ENCODE measurements around the gene TBC1D19.

TBC1D19 gene

GRCh38 chr4:26700110-26700509, 116.2 kb downstream of the TBC1D19 start:
- Histone ChIP-seq H3K9me3 (ENCODE audit: control insufficient read depth, insufficient read depth, low read length) (no peaks in the 10 kb centered on the region), H3K4me3 (ENCODE audit: low read length) (no peak overlapping the region), H3K4me2 (ENCODE audit: low read length) (no peak overlapping the region), H3K36me3 (ENCODE audit: control insufficient read depth, low read length) (no peaks in the 10 kb centered on the region), H3F3A (ENCODE audit: control insufficient read depth, insufficient read depth) (no peaks in the 10 kb centered on the region), H3K27me3 (ENCODE audit: control insufficient read depth, low read length) (no peaks in the 10 kb centered on the region), H3K4me1 (ENCODE audit: control insufficient read depth, low read length) (no peaks in the 10 kb centered on the region), H3K9me2 (replicated peaks; ENCODE audit: control insufficient read depth, low read length) (no peaks in the 10 kb centered on the region), H4K20me1 (ENCODE audit: control insufficient read depth, insufficient read depth, low read depth, low read length) (no peaks in the 10 kb centered on the region), H3K27ac (ENCODE audit: low read depth, low read length) (no peak overlapping the region), H3K79me2 (ENCODE audit: control insufficient read depth, low read length) (no peaks in the 10 kb centered on the region)
- no peak for TF ChIP-seq CTCF (IDR thresholded peaks at IDR 0.05; ENCODE audit: low read depth, low read length, poor library complexity, severe bottlenecking)

GRCh38 chr4:26701095-26701494, 117.2 kb downstream of the TBC1D19 start:
- Histone ChIP-seq H3K9me2 (replicated peaks; ENCODE audit: control insufficient read depth, low read length) (no peaks in the 10 kb centered on the region), H3K27ac (ENCODE audit: low read depth, low read length) (no peak overlapping the region)

GRCh38 chr4:26701786-26702227, 117.9 kb downstream of the TBC1D19 start:
- Histone ChIP-seq H3K36me3 (ENCODE audit: control insufficient read depth, low read length) (no peaks in the 10 kb centered on the region), H3K9me3 (ENCODE audit: control insufficient read depth, insufficient read depth, low read length) (no peaks in the 10 kb centered on the region), H3K4me1 (ENCODE audit: control insufficient read depth, low read length) (no peaks in the 10 kb centered on the region), H3K9me2 (replicated peaks; ENCODE audit: control insufficient read depth, low read length) (no peaks in the 10 kb centered on the region), H3K27me3 (ENCODE audit: control insufficient read depth, low read length) (no peaks in the 10 kb centered on the region), H3K4me3 (ENCODE audit: low read length) (no peak overlapping the region), H4K20me1 (ENCODE audit: control insufficient read depth, insufficient read depth, low read depth, low read length) (no peaks in the 10 kb centered on the region), H3K27ac (ENCODE audit: low read depth, low read length) (no peak overlapping the region), H3K4me2 (ENCODE audit: low read length) (no peak overlapping the region), H3F3A (ENCODE audit: control insufficient read depth, insufficient read depth) (no peaks in the 10 kb centered on the region), H3K79me2 (ENCODE audit: control insufficient read depth, low read length) (no peaks in the 10 kb centered on the region)
- TF ChIP-seq EZH2phosphoT487 (IDR thresholded peaks at IDR 0.05; ENCODE audit: borderline replicate concordance, low read length): no peak
- no peak for TF ChIP-seq CTCF (IDR thresholded peaks at IDR 0.05; ENCODE audit: low read depth, low read length, poor library complexity, severe bottlenecking)

More at GRCh38 chr4:26701095-26701494, 117.2 kb downstream of the TBC1D19 start:
- H3K36me3 ChIP-seq (ENCODE audit: control insufficient read depth, low read length): no peaks in the 10 kb centered on the region
- no peaks in the 10 kb centered on the region for H3K27me3 ChIP-seq (ENCODE audit: control insufficient read depth, low read length)
- H3K9me3 ChIP-seq (ENCODE audit: control insufficient read depth, insufficient read depth, low read length): no peaks in the 10 kb centered on the region
- H3F3A ChIP-seq (ENCODE audit: control insufficient read depth, insufficient read depth): no peaks in the 10 kb centered on the region
- H3K4me2 ChIP-seq (ENCODE audit: low read length): no peak overlapping the region
- H3K79me2 ChIP-seq (ENCODE audit: control insufficient read depth, low read length): no peaks in the 10 kb centered on the region
- no peaks in the 10 kb centered on the region for H3K4me1 ChIP-seq (ENCODE audit: control insufficient read depth, low read length)
- no peaks in the 10 kb centered on the region for H4K20me1 ChIP-seq (ENCODE audit: control insufficient read depth, insufficient read depth, low read depth, low read length)
- TF ChIP-seq EZH2phosphoT487 (IDR thresholded peaks at IDR 0.05; ENCODE audit: borderline replicate concordance, low read length) (no peak), CTCF (IDR thresholded peaks at IDR 0.05; ENCODE audit: low read depth, low read length, poor library complexity, severe bottlenecking) (no peak)
- H3K4me3 ChIP-seq (ENCODE audit: low read length): no peak overlapping the region

- H3K79me2 ChIP-seq (ENCODE audit: control insufficient read depth, low read length): no peaks in the 10 kb centered on the region
- TF ChIP-seq CTCF (IDR thresholded peaks at IDR 0.05; ENCODE audit: low read depth, low read length, poor library complexity, severe bottlenecking) (no peak), EZH2phosphoT487 (IDR thresholded peaks at IDR 0.05; ENCODE audit: borderline replicate concordance, low read length) (no peak)
- no peaks in the 10 kb centered on the region for H3K36me3 ChIP-seq (ENCODE audit: control insufficient read depth, low read length)
- no peaks in the 10 kb centered on the region for H3F3A ChIP-seq (ENCODE audit: control insufficient read depth, insufficient read depth)
- no peak overlapping the region for H3K4me3 ChIP-seq (ENCODE audit: low read length)
- no peak overlapping the region for H3K4me2 ChIP-seq (ENCODE audit: low read length)
- no peaks in the 10 kb centered on the region for H3K27me3 ChIP-seq (ENCODE audit: control insufficient read depth, low read length)
- no peaks in the 10 kb centered on the region for H3K4me1 ChIP-seq (ENCODE audit: control insufficient read depth, low read length)
- H3K9me2 ChIP-seq (replicated peaks; ENCODE audit: control insufficient read depth, low read length): no peaks in the 10 kb centered on the region
- H4K20me1 ChIP-seq (ENCODE audit: control insufficient read depth, insufficient read depth, low read depth, low read length): no peaks in the 10 kb centered on the region
- no peaks in the 10 kb centered on the region for H3K9me3 ChIP-seq (ENCODE audit: control insufficient read depth, insufficient read depth, low read length)
- no peak overlapping the region for H3K27ac ChIP-seq (ENCODE audit: low read depth, low read length)
These were observed 123.5 kb downstream of the TBC1D19 start for GRCh38 chr4:26707342-26707741.

Data from DOHH2 (cell line).